ENCODE results near the gene CTU2. TPM values are rescaled to one million over a fixed set of nuclear protein-coding genes. Genes with fewer than 3 reads are reported as not detected.

Gene CTU2
- total RNA-seq, 4 donors from 2014 or later, result 7.7 to 21.2 (median 13.6) TPM

DNA sequence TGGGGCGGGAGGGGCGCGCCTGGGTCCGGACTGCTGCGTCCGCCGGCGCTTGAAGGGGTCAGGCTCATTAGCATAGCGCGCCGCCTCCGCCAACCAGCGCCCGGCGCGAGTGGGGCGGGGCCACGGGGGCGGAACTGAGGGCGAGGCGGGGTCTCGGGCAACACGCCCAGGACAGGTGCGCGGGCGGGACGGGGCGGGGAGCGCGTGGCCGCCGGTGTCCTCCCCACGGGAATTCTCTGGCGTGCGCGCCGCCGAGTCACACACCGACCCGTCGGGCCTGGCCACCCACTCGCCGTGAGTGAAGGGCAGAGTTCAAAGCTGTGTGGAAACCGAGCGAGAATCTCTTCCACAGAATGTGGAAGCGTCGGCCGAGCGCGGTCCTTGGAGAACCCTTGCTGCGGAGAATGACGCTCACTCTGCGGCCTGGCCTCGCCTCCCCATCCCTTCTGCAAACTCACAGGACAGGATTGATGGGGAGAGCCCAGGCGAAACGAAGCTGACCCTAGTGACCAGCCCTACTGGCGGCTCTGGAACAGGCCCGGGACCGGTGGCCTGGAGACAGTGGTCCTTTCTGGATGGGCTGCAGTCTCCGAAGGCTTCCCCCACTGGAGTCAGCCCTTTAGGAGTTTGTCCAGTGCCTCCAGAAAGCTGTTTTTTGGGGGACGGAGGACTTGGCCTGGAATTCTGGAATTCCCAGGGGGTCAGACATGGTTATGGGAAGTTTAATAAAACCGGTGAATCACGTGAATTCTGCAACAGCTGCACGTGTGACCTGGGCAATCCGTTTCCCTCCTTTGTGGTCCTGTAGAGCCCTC is 19.7 kb upstream of the CTU2 start, which contains the start of gene SNAI3:
Gene SNAI3 (minus strand): TSS at position 69 of the 815 bp plus-strand sequence. CDS start 101 bp downstream, outside the sequence.
- Histone ChIP-seq H3K4me3 (replicated peaks in 1 of 3) (peak within 1 kb of the TSS; percentile 27 to 76 (median 48)), H3K36me3 (no peaks in the 10 kb centered on the region), H3K27me3 (no peaks in the 10 kb centered on the region), H3K27ac (no peak within 1 kb of the TSS), H3K4me1 (peaks cover 0 to 30% of the 10 kb centered on the region in 2 donors), H3K9me3 (no peaks in the 10 kb centered on the region)
- DNase-seq, result peak; percentile 89 to 91
- WGBS, 2 donors, result 5 to 48% methylated on average over 4 to 12 of the region's 65 CpGs
- intact Hi-C loops (cut with DNase I), result no loop called here
- TF ChIP-seq, protein P1, sequence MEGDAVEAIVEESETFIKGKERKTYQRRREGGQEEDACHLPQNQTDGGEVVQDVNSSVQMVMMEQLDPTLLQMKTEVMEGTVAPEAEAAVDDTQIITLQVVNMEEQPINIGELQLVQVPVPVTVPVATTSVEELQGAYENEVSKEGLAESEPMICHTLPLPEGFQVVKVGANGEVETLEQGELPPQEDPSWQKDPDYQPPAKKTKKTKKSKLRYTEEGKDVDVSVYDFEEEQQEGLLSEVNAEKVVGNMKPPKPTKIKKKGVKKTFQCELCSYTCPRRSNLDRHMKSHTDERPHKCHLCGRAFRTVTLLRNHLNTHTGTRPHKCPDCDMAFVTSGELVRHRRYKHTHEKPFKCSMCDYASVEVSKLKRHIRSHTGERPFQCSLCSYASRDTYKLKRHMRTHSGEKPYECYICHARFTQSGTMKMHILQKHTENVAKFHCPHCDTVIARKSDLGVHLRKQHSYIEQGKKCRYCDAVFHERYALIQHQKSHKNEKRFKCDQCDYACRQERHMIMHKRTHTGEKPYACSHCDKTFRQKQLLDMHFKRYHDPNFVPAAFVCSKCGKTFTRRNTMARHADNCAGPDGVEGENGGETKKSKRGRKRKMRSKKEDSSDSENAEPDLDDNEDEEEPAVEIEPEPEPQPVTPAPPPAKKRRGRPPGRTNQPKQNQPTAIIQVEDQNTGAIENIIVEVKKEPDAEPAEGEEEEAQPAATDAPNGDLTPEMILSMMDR (IDR thresholded peaks at IDR 0.05), result peak in 1 of 6 experiments; percentile 5
- TF ChIP-seq POLR2A (IDR thresholded peaks at IDR 0.05), result no peak

DNA sequence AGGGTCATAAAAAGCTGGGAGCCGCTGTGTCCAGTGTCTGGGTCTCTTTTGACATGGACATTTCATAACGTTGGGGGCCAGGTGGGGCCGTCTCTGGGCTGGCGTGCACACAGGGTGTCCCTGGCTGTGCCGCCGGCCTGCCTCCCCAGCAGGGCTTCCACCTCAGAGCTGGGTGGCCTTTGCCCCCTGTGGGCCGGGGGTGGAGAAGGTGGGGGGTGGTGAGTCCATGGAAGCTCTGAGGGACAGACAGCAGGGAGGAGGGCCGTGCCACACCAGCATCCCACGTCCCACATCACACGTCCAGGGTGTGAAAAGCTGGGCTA is 19.1 kb upstream of the CTU2 start:
- H3K4me3 ChIP-seq (replicated peaks in 1 of 3), result no peak overlapping the region
- no peak for DNase-seq
- H3K4me1 ChIP-seq, result peaks cover 0 to 30% of the 10 kb centered on the region in 2 donors
- no peaks in the 10 kb centered on the region for H3K9me3 ChIP-seq
- intact Hi-C loops (cut with DNase I), result no loop called here
- 61 to 71% methylated on average over 3 to 9 of the region's 10 CpGs for WGBS, 2 donors
- no peak overlapping the region for H3K27ac ChIP-seq
- no peaks in the 10 kb centered on the region for H3K27me3 ChIP-seq
- H3K36me3 ChIP-seq, result no peaks in the 10 kb centered on the region
- no peak for TF ChIP-seq POLR2A (IDR thresholded peaks at IDR 0.05)
- TF ChIP-seq, protein P1 (IDR thresholded peaks at IDR 0.05), result no peak

DNA sequence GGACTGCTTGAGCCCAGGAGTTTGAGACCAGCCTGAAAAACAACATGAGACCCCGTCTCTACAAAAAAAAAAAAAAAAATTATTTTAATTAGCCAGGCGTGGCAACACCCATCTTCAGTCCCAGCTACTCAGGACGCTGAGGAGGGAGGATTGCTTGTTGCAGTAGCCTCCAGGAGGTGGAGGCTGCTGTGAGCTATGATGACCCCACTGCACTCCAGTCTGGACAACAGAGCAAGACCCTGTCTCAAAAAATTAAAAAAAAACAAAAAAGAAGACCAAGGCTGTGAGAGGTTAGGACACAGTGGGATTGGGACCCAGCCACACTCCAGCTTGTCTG is 18.7 kb upstream of the CTU2 start:
- Histone ChIP-seq H3K9me3 (no peaks in the 10 kb centered on the region), H3K36me3 (no peaks in the 10 kb centered on the region), H3K27ac (no peak overlapping the region), H3K4me3 (replicated peaks in 1 of 3) (no peak overlapping the region), H3K4me1 (peaks cover 0 to 30% of the 10 kb centered on the region in 2 donors), H3K27me3 (no peaks in the 10 kb centered on the region)
- DNase-seq, result no peak
- TF ChIP-seq, protein P1 (IDR thresholded peaks at IDR 0.05), result no peak
- no peak for TF ChIP-seq POLR2A (IDR thresholded peaks at IDR 0.05)
- intact Hi-C loops (cut with DNase I), result no loop called here
- WGBS, 2 donors, result 58 to 75% methylated on average over 3 of the region's 3 CpGs

DNA sequence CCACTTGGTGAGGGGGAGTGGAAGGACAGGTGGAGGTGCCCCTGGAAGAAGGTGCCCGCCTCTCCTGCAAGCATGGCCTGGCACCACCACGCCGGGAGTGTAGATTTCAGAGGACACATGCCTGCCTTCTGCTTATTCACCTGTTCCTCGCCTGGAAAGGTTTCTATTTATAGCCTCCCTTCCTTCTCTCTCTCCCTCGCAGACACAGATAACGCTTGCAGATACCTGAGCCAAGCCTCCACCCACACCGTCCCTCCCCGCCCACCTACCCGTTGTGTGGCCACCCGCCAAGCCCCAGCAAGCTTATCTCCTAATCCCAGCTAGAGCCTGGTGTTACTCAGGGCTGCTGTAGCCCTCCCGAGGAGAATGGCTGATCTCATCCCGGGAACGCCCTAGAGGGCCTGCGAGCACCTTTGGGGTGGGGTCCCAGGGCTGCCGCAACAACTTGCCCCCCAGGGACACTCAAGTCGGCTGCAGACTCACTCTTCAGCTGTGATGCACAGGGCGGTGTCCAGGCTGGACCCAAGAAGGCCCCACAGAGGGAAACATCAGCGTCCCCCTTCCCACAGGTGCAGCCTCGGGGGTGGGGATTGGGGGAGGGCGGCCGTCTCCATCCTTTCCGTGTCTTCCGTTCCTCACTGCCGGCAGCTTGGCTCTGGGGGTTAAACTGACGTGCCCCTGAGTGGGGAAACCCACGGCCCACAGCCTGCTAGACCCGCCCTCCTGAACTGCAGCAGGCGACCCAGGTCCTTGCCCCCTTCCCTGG is 18.1 kb upstream of the CTU2 start:
- intact Hi-C loops (cut with DNase I), result no loop called here
- WGBS, 2 donors, result 29% methylated on average over 22 to 27 of the region's 28 CpGs
- DNase-seq, result peak; percentile 49 to 68
- Histone ChIP-seq H3K36me3 (no peaks in the 10 kb centered on the region), H3K27ac (no peak overlapping the region), H3K27me3 (no peaks in the 10 kb centered on the region), H3K9me3 (no peaks in the 10 kb centered on the region), H3K4me3 (replicated peaks in 1 of 3) (no peak overlapping the region), H3K4me1 (peaks cover 0 to 30% of the 10 kb centered on the region in 2 donors)
- TF ChIP-seq, protein P1 (IDR thresholded peaks at IDR 0.05), result no peak
- TF ChIP-seq POLR2A (IDR thresholded peaks at IDR 0.05), result no peak

Data from thyroid gland (tissue), 4 donors.